WERI-Rb-1 (cell line): ENCODE results near the gene UBE2O.
"Not testable (repeated sequence)": the region's sequence is repeated elsewhere in the genome, so short reads cannot be mapped to it uniquely, and the experiment has no call there.

Experiments
- DNase-seq: peaks from one replicate; pipeline ENCODE4 v3.0.0-alpha.2; 2020
- H3K27ac ChIP-seq: fragments of 250-450 bp; sonication (Bioruptor Pico); 2 replicates; pipeline ENCODE4 v1.5.1; 2020; ENCODE audit warnings: mild to moderate bottlenecking, moderate library complexity
- H3K27me3 ChIP-seq: fragments of 250-450 bp; sonication (Bioruptor Pico); 2 replicates; pipeline ENCODE4 v1.5.1; 2021; ENCODE audit warnings: mild to moderate bottlenecking, low read depth, moderate library complexity; ENCODE audit not compliant: insufficient read depth, severe bottlenecking
- H3K36me3 ChIP-seq: fragments of 250-450 bp; sonication (Bioruptor Pico); 2 replicates; pipeline ENCODE4 v1.5.1; 2020; ENCODE audit warnings: mild to moderate bottlenecking, moderate library complexity
- H3K4me3 ChIP-seq: 2 replicates; pipeline ENCODE4 v1.5.1; 2011; ENCODE audit warnings: low read depth, mild to moderate bottlenecking, control low read depth, low read length
- H3K9me3 ChIP-seq: fragments of 250-450 bp; sonication (Bioruptor Pico); 2 replicates; pipeline ENCODE4 v1.5.1; 2021; ENCODE audit warnings: mild to moderate bottlenecking, moderate library complexity; ENCODE audit not compliant: severe bottlenecking
- TF ChIP-seq, protein P1 (sequence below): IDR thresholded peaks from 2 replicates; pipeline ENCODE4 v1.5.1; 2011; ENCODE audit warnings: low read depth, mild to moderate bottlenecking, control low read depth, inconsistent platforms, low read length

Gene UBE2O

DNA sequence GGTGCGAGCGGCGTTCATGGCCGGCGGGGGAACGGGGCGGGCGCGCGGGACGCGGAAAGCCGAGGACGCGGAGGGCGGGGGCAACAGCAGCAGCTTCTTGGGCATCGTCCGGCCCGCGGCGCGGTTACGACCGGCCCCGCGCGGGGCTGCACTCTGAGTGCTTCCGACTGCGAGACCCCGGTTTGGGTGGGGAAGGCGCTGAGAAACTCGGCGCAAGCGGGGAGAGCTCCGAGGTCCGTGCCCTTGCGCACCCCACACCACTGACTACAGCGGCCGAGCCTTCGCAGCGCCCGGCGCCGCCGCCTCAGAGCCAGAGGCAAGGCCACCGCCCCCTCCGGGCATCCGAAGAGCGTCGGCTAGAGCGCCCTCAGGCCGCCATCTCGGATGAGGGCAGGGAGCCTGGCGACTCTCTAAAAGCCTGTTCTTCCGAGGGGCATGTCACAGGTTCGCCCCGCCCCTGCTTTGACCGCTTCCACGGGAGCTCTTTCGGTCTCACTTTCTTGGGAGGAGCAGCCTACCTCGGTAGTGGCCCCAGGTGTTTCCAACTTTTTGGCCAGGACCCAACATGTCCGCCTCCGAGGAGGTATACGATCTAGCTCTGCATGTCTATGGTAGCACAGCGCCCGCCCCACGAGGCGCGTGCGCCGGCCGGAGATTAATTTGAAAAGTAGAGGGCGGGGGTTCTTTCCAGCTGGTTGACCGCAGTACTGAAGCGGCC is 99.2 kb downstream of the UBE2O start, which contains the start of gene PRPSAP1:
TSS of gene PRPSAP1 (minus strand) at position 318 of the 718 bp plus-strand sequence. CDS start at position 105, 213 bp downstream.
- TF ChIP-seq, protein P1, sequence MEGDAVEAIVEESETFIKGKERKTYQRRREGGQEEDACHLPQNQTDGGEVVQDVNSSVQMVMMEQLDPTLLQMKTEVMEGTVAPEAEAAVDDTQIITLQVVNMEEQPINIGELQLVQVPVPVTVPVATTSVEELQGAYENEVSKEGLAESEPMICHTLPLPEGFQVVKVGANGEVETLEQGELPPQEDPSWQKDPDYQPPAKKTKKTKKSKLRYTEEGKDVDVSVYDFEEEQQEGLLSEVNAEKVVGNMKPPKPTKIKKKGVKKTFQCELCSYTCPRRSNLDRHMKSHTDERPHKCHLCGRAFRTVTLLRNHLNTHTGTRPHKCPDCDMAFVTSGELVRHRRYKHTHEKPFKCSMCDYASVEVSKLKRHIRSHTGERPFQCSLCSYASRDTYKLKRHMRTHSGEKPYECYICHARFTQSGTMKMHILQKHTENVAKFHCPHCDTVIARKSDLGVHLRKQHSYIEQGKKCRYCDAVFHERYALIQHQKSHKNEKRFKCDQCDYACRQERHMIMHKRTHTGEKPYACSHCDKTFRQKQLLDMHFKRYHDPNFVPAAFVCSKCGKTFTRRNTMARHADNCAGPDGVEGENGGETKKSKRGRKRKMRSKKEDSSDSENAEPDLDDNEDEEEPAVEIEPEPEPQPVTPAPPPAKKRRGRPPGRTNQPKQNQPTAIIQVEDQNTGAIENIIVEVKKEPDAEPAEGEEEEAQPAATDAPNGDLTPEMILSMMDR: peak; percentile 48

DNA sequence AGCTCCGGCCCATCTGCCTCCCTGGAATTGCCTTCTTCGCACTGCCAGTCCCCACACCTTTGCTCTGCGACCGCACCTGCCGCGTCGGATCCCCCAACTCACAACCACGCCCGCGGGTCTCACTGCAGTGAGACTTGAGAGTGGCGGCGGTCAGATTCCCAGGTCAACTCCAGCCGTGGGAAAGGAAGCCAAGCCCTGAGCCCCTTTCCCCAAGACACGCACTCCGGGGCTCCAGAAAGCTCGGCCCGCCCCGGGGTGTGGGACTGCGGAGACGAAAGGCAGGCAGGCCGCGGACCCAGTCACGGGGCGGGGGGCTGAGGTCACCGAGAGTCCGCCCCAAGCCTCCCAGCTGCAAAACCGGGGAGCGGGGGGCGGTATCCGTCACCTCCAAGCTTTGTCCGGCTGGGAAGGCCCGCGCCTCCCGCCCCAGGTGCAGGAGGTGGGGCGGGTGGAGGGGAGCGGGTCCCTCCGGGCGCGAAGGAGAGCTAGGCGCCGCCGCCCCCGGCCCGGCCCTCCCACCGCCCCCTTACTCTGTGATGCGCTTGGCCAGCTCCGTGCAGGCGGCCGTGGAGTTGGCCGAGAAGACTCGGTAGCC is 99.9 kb downstream of the UBE2O start:
- H3K27me3 ChIP-seq: no peaks in the 10 kb centered on the region
- peak overlapping the region; percentile 90 for H3K4me3 ChIP-seq
- peak; percentile 40 for DNase-seq
- no peaks in the 10 kb centered on the region for H3K9me3 ChIP-seq
- H3K27ac ChIP-seq: peak overlapping the region; percentile 100
- H3K36me3 ChIP-seq: peaks cover 35% of the 10 kb centered on the region
- TF ChIP-seq, protein P1: no peak

More for the DNA sequence above, 99.2 kb downstream of the UBE2O start, which contains the start of gene PRPSAP1:
- Histone ChIP-seq H3K27me3 (no peaks in the 10 kb centered on the region), H3K36me3 (peaks cover 28% of the 10 kb centered on the region), H3K27ac (peak within 1 kb of the TSS; percentile 100), H3K4me3 (peak within 1 kb of the TSS; percentile 90), H3K9me3 (no peaks in the 10 kb centered on the region)
- peak; percentile 96 for DNase-seq

DNA sequence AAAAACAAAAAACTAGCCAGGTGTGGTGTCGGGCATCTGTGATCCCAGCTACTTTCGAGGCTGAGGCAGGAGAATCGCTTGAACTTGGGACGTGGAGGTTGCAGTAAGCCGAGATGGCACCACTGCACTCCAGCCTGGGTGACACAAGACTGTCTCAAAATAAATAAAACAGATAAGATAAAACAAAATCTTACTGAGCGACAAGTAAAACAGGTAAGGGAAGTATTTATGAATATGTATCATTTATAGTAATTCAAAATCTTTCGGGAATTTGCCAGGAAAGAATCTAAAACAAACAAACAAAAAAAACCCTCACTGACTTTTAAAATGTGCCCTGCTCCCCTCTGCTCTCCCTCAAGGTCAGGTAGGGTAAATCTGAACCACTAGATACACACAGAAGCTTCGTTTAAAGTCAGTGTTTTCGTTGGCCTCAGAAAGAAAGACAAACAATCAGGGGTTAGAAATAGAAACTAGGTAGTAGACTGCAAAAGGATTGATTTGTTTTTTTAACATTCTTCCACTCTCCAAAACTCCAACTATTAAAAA is 101.4 kb downstream of the UBE2O start:
- no peak for DNase-seq
- H3K9me3 ChIP-seq: no peaks in the 10 kb centered on the region
- no peak overlapping the region for H3K27ac ChIP-seq
- no peak overlapping the region for H3K4me3 ChIP-seq
- TF ChIP-seq, protein P1: no peak
- H3K27me3 ChIP-seq: no peaks in the 10 kb centered on the region
- H3K36me3 ChIP-seq: peaks cover 47% of the 10 kb centered on the region

DNA sequence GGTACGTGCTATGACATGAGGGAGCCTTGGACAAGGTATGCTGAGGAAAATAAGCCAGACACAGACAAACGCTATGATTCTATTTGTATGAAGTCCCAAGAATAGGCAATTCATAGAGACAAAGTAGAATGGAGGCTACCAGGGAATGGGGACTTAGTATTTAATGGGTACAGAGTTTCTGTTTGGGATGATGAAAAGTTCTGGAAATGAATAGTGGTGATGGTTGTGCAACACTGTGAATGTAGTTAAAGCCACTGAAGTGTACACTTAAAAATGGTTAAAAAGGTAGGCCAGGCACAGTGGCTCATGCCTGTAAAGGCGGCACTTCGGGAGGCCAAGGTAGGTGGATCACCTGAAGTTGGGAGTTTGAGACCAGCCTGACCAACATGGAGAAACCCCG is 102.5 kb downstream of the UBE2O start:
- no peak overlapping the region for H3K4me3 ChIP-seq
- H3K36me3 ChIP-seq: peaks cover 58% of the 10 kb centered on the region
- no peaks in the 10 kb centered on the region for H3K9me3 ChIP-seq
- H3K27ac ChIP-seq: no peak overlapping the region
- DNase-seq: no peak
- TF ChIP-seq, protein P1: no peak
- no peaks in the 10 kb centered on the region for H3K27me3 ChIP-seq

DNA sequence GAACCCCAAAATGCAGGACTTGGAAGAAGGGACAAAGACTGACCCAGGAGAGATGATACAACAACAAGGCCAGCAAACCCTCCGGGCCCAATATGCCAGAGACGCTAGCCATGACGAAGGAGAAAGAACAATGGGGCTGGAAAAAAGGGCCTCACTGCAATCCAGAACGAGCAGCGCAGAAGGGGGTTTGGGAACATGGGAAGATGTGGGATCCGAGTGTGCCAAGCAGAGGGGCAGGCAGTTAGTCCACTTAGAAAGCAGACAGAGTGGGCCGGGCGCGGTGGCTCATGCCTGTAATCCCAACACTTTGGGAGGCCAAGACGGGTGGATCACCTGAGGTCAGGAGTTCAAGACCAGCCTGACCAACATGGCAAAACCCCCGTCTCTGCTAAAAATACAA is 106.0 kb downstream of the UBE2O start:
- not testable (repeated sequence) for H3K9me3 ChIP-seq, H3K27ac ChIP-seq, DNase-seq, H3K4me3 ChIP-seq, H3K27me3 ChIP-seq
- peaks cover 81% of the 10 kb centered on the region for H3K36me3 ChIP-seq

DNA sequence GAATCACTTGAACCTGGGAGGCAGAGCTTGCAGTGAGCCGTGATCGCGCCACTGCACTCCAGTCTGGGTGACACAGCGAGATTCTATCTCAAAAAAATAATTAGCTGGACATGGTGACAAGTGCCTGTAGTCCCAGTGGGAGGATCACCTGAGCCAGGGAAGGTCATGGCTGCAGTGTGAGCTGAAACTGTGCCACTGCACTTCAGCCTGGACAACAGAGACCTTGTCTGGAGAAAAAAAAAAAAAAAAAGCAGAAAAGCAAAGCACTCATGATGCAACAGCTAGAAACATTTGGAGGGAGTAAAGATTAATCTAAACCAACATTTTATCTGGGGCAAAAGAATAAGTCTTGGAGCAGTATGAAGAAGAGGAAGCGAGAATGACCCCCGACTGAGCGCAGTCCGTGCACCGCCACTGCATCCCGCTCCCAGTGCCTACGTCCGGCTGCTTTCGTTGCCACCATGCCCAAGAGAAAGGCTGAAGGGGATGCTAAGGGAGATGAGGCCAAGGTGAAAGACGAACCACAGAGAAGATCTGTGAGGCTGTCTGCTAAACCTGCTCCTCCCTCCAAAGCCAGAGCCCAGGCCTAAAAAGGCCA is 107.5 kb downstream of the UBE2O start:
- peaks cover 80% of the 10 kb centered on the region for H3K36me3 ChIP-seq
- no peak overlapping the region for H3K4me3 ChIP-seq
- no peak overlapping the region for H3K27ac ChIP-seq
- H3K9me3 ChIP-seq: no peaks in the 10 kb centered on the region
- H3K27me3 ChIP-seq: no peaks in the 10 kb centered on the region
- no peak for DNase-seq
- TF ChIP-seq, protein P1: no peak
